HL-60 (cell line): ENCODE measurements around the gene COL5A3. TPM values are rescaled to one million over a fixed set of nuclear protein-coding genes. Genes with fewer than 3 reads are reported as not detected.

ENCODE experiments used
- DNase-seq, 2 experiments: peaks; one replicate each; pipeline ENCODE4 v3.0.0-alpha.2; 2010 to 2020; ENCODE audit warnings: low read depth in 1 of 2, low spot score in 1 of 2
- H3K27ac ChIP-seq: fragments of 250-450 bp; sonication (Bioruptor Pico); replicated peaks from 2 replicates; pipeline ENCODE4 v1.5.1; 2020; ENCODE audit warnings: mild to moderate bottlenecking, moderate library complexity
- H3K27me3 ChIP-seq: fragments of 250-450 bp; sonication (Bioruptor Pico); 2 replicates; pipeline ENCODE4 v1.5.1; 2021; ENCODE audit warnings: mild to moderate bottlenecking, moderate library complexity; ENCODE audit not compliant: insufficient read depth, poor library complexity, severe bottlenecking
- H3K4me3 ChIP-seq: replicated peaks from 2 replicates; pipeline ENCODE4 v1.5.1; 2011; ENCODE audit warnings: mild to moderate bottlenecking, control low read depth, low read length; ENCODE audit not compliant: insufficient read depth
- GABPA ChIP-seq: IDR thresholded peaks from 2 replicates; pipeline ENCODE4 v1.6.1; 2012; ENCODE audit warnings: low read depth
- POLR2AphosphoS5 ChIP-seq: IDR thresholded peaks from 2 replicates; pipeline ENCODE4 v1.6.1; 2012; ENCODE audit warnings: low read depth
- SPI1 ChIP-seq: IDR thresholded peaks from 2 replicates; pipeline ENCODE4 v1.6.1; 2012; ENCODE audit warnings: low read depth, mild to moderate bottlenecking, borderline replicate concordance
- microRNA-seq: library from miRNA; unstranded; fragments of <30 nt; microRNA quantifications from one replicate; pipeline ENCODE4, GENCODE V29; 2018
- TF ChIP-seq, protein P1 (sequence below): IDR thresholded peaks from one replicate; pipeline ENCODE4 v1.5.1; 2011; ENCODE audit warnings: low read length, control low read depth, inconsistent platforms; ENCODE audit not compliant: insufficient read depth
- TF ChIP-seq, protein P2 (sequence below): IDR thresholded peaks from 2 replicates; pipeline ENCODE4 v1.6.1; 2012; ENCODE audit warnings: low read depth; ENCODE audit not compliant: insufficient replicate concordance

The COL5A3 gene

DNA sequence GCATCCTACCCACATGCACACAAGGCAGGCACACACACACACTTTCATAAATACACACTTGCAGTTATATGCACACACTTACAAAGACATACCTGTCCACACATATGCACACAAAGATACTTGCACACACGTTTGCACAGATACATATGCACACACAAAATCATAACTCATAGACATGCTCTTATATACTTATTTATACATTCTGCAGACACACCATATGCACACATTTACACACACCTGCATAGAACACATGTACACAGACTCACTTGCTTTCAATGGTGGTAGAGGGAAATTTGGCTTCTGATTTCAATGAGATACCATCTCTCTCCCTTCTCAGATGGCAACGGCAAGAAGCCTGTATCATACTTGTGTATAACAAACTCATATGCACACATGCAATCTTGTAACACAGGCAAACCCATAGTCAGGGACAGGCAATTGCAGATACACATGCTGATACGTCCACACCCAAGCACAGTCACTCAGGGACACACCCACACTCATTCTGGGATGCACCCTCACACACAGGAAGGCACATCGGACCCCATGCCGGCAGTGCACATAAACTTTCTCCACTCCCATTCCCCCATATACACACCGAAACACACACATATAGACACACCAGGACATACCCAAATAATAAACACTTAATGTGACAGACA is 98.6 kb downstream of the COL5A3 start:
- H3K27ac ChIP-seq = no peak overlapping the region
- H3K27me3 ChIP-seq = peaks cover 31% of the 10 kb centered on the region
- H3K4me3 ChIP-seq = no peak overlapping the region
- TF ChIP-seq, protein P1, sequence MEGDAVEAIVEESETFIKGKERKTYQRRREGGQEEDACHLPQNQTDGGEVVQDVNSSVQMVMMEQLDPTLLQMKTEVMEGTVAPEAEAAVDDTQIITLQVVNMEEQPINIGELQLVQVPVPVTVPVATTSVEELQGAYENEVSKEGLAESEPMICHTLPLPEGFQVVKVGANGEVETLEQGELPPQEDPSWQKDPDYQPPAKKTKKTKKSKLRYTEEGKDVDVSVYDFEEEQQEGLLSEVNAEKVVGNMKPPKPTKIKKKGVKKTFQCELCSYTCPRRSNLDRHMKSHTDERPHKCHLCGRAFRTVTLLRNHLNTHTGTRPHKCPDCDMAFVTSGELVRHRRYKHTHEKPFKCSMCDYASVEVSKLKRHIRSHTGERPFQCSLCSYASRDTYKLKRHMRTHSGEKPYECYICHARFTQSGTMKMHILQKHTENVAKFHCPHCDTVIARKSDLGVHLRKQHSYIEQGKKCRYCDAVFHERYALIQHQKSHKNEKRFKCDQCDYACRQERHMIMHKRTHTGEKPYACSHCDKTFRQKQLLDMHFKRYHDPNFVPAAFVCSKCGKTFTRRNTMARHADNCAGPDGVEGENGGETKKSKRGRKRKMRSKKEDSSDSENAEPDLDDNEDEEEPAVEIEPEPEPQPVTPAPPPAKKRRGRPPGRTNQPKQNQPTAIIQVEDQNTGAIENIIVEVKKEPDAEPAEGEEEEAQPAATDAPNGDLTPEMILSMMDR = no peak
- TF ChIP-seq, protein P2, sequence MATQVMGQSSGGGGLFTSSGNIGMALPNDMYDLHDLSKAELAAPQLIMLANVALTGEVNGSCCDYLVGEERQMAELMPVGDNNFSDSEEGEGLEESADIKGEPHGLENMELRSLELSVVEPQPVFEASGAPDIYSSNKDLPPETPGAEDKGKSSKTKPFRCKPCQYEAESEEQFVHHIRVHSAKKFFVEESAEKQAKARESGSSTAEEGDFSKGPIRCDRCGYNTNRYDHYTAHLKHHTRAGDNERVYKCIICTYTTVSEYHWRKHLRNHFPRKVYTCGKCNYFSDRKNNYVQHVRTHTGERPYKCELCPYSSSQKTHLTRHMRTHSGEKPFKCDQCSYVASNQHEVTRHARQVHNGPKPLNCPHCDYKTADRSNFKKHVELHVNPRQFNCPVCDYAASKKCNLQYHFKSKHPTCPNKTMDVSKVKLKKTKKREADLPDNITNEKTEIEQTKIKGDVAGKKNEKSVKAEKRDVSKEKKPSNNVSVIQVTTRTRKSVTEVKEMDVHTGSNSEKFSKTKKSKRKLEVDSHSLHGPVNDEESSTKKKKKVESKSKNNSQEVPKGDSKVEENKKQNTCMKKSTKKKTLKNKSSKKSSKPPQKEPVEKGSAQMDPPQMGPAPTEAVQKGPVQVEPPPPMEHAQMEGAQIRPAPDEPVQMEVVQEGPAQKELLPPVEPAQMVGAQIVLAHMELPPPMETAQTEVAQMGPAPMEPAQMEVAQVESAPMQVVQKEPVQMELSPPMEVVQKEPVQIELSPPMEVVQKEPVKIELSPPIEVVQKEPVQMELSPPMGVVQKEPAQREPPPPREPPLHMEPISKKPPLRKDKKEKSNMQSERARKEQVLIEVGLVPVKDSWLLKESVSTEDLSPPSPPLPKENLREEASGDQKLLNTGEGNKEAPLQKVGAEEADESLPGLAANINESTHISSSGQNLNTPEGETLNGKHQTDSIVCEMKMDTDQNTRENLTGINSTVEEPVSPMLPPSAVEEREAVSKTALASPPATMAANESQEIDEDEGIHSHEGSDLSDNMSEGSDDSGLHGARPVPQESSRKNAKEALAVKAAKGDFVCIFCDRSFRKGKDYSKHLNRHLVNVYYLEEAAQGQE = no peak
- TF ChIP-seq GABPA (no peak), POLR2AphosphoS5 (no peak), SPI1 (no peak)
- no peak for DNase-seq

DNA sequence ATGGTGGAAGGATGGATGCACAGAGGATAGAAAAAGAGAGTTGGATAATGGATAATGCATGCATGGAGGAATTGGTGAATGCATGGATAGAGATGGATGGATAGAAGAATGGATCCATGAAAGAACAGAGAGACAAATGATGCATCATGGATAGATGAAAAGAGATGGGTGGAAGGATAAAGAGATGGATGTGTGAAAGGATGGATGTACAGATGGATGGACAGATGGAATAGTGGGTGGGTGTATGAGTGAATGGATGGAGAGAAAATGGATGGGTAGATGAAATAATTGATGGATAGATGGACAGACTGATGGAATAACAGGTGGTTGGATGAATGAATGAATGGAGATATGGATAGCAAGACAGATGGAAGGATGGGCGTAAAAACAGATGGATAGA is 99.7 kb downstream of the COL5A3 start:
- H3K27ac ChIP-seq = no peak overlapping the region
- TF ChIP-seq, protein P2 = no peak
- TF ChIP-seq, protein P1 = no peak
- TF ChIP-seq SPI1 (no peak), POLR2AphosphoS5 (no peak), GABPA (no peak)
- peaks cover 31% of the 10 kb centered on the region for H3K27me3 ChIP-seq
- DNase-seq = no peak
- no peak overlapping the region for H3K4me3 ChIP-seq

Small RNAs within 50 kb of the gene (microRNA-seq; reads per million reads assigned to microRNA genes)
- not detected for gene MIR5589
